GM19452 (cell line): Measurements from ENCODE around the gene KCNK7.

Experiments used
- ATAC-seq: cut with Tn5 transposase; IDR thresholded peaks from one replicate; pipeline ENCODE4 v1.9.1; 2021; ENCODE audit not compliant: unreplicated experiment

The KCNK7 gene

GRCh38 chr11:65589444-65590239 lies 6.0 kb downstream of the KCNK7 start:
- no peak for ATAC-seq

GRCh38 chr11:65588199-65589054 lies 7.2 kb downstream of the KCNK7 start:
- ATAC-seq = peak; percentile 69

- no peak for ATAC-seq
These were observed 8.9 kb downstream of the KCNK7 start for GRCh38 chr11:65586676-65587075.

DNA sequence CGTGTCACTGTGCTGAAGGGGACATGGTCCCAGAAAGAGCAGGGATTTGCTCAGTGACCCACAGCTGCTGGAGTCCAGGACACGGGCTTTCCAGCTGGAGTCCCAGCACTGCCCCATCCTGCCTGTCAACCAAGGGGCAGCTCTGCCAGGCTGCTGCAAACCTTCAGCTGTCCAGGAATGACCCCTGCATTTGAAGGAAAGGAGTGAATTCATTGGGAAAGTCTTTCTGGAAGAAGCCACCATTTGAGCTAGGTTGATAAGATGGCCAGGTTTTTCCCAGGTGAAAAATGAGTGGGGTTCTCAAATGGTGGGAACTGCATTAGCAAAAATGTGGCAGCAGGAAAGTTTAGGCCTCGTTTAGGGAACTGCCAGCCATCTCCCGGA lies 9.4 kb downstream of the KCNK7 start:
- ATAC-seq = no peak

DNA sequence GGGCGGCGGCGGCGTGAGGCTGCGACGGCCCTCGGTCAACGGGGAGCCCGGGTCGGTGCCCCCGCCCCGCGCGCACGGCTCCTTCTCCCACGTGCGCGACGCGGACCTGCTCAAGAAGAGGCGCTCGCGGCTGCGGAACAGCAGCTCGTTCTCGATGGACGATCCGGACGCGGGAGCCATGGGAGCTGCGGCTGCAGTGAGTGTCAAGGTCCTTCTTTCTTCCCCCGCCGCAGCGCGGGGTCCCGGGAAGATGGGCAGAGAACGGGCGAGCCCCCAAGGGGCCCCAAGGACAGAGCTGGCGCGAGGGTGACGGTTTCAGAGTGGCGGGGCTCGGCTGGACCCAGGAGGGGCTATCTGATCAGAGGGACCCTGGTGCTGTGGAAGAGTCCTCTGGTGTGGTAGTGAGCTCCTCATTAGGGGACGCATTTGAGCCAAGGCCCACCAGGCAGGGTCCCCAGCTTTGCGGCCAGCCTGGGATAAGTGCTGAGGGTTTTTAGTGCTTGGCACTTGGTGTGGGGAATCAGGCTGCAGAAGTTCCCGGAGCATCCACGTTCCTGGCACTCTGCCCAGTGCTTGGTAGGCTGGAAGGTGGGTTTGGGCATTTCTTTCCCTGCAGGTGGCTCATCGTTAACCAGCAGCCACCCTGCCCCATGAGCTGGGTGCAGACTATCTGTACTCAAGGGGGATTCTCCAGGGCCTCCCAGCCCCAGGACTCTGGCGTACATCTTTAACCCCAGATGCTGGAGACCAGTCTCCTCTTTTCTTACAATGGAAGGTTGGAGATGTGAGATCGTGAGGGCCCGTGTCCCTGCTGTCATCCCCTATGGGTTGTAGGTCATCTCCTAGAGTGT lies 10.0 kb downstream of the KCNK7 start:
- ATAC-seq = no peak

GRCh38 chr11:65584723-65585171 lies 10.9 kb downstream of the KCNK7 start:
- no peak for ATAC-seq

DNA sequence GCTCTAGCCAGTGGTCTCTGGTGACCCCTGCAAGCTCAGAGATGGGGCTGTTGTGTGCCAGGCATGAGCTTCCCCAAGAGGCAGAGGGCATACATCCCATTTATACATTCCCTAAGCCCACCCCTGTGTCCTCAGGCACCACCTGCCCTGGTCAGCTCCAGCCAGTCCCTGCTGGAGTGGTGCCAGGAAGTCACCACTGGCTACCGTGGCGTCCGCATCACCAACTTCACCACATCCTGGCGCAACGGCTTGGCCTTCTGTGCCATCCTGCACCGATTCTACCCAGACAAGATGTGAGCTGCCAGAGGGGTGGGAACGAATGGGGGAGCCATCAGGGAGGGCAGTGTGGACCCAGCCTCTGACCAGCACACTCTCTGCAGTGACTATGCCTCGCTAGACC lies 11.5 kb downstream of the KCNK7 start:
- ATAC-seq = no peak

DNA sequence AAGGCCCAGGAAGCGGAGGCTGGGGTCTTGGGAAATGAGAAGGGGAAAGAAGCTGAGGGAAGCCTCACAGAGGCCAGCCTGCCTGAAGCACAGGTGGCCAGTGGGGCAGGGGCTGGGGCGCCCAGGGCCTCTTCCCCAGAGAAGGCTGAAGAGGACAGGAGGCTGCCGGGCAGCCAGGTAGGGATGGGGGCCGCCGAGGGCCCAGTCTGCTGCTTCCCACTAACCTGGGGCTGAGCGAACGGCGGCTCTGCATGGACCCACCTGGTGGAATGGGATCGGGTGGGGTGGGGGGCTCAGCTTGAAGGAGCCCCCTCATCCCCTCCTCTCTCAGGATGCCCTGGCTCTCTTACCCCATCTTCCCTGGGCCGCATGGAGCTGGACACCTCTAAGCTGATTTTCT lies 12.0 kb downstream of the KCNK7 start:
- no peak for ATAC-seq

DNA sequence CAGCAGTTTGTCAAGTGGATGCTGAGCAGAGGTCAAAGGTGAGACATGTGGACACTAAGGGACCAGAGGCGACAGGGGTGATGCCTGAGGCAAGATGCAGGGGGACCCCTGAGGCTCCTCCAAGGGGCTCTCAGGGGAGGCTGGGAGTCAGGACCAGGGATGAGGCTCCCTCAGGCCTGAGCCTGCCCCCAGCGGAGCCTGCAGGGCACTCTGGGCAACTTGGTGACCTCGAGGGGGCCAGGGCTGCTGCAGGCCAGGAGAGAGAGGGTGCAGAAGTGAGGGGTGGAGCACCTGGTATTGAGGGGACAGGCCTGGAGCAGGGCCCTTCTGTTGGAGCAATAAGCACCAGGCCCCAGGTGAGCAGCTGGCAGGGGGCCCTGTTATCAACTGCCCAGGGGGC lies 13.7 kb downstream of the KCNK7 start:
- no peak for ATAC-seq

- ATAC-seq = no peak
These were observed 14.8 kb downstream of the KCNK7 start for GRCh38 chr11:65580756-65581155.

- ATAC-seq = no peak
These were observed 15.4 kb downstream of the KCNK7 start for GRCh38 chr11:65580031-65580692.

- ATAC-seq = no peak
These were observed 16.3 kb downstream of the KCNK7 start for GRCh38 chr11:65579291-65579690.

DNA sequence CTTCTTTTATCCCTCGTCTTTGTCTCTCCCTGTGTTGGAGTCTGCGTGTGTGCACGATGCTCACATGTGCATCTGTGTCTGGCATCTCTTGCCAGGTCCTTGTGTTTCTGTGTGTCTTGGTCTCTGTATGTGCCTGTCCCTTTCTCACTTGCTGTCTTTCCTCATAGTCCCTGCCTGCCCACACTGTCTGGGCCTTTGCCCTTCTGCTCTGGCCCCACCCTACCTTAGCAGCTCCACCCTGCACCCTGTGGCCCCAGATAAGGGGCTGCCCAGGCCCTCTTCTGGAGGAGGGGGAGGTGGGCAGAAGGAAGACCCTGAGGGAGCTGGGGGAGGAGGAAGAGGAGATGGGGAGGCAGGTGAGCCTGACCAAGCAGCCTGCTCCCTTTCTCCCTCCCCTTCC lies 16.9 kb downstream of the KCNK7 start:
- ATAC-seq = no peak

DNA sequence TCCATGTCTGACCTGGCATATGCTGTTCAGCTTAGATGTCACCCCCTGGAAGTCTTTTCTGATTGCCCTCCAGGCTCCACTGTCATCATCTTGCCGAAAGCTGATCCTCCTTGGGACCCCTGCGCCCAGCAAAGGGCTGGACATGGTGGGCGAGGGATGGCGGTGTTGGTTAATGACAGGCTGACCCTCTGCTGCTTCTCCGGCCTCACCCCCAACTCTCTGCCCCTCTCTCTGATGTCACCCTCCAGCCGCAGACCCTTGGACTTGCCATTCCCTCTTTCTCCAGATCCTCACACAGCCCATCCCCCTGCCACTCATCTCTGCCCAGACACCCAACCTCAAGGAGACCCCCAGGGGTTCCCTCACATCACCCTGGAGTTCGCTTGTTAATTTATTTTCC lies 17.5 kb downstream of the KCNK7 start:
- ATAC-seq = no peak

DNA sequence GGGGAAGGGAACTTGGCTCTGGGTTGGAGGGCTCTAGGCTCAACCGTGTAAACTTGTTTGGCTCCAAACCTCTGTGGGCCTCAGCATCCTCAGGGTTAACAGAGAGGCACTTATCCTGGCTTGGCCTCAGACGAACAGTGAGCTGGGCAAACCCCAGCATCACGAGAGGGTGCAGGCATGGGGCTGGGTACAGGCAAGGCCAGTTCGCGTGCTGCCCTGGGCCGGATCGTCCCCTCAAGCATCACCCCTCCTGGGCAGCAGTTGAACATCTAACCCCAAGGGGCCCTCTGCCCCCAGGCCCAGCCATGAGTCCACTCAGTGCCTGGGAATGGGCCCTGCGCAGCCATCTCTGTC lies 17.9 kb downstream of the KCNK7 start:
- ATAC-seq = no peak

DNA sequence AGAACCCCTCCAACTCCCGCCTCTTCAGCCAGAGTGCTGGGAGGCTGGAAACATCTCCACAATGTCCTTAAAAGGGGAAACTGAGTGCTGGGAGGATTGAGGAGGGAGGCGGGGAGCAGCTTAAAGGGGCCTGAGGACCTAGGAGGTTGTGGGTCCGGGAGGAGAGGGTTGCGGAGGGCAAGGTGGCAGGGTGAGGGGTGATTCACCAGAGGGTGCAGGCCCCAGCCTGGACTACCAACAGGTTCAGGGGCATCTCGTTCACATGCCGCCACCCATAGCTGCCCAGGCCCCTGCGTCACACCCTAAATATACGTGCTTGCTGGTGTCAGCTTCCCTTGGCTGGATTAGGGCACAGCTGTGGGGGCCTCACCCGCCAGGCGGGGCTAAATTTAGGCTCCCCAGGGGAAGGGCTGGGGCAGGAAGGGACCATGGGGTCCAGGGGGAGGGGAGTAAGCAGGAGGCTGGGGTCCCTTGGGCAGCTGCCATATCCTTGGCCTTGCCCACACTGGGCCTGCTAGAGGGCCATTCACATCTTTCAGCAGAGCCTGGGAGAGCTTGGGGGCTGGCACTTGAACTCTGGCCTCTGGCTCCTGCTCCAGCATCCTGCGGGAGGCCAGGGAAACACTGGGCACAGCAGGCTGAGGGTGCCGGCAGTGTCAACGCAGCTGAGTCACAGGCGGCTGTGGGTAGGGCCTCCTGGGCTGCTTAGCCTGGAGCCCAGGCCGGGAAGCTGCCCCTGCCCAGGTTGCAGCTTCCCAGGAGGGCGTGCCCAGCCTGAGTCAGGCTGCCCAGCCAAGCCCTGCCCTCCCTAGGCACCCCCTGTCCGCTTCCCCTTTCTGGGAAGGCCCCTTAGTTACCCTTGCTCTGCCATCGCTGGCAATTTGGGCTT lies 18.5 kb downstream of the KCNK7 start:
- ATAC-seq = no peak

DNA sequence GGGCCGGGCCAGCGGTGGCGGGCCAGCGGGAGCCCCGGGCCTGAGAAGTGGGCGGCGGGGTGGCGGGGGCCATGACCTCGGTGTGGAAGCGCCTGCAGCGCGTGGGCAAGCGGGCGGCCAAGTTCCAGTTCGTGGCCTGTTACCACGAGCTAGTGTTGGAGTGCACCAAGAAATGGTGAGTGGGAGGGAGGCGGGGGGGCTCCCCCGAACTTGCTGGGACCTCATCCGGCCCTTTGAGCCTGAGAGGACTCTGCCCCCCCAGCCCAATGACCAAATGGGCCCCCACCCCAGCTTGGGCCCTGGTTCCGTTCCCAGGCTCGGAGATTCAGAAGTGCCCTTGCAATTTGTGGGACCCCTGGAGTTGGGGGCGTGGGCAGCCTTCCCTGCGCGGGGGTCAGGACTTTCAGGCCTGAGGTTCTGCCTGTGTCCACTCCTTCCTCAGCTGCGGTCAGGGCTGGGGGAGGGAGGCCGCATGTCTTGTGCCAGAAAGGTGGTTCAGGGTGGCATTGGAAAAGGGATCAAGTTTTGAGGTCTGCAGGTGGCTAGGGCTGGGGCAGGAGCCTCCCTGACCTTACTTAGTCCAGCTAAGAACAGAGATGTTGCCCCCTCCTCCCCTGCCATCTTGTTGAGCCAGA lies 19.3 kb downstream of the KCNK7 start:
- no peak for ATAC-seq

- no peak for ATAC-seq
These were observed 19.9 kb downstream of the KCNK7 start, which contains the start of gene EHBP1L1 for GRCh38 chr11:65575568-65576231. Gene EHBP1L1, plus strand, starts transcription at chr11:65576053. Its CDS starts 250 bp downstream, at chr11:65576303.
